ENCODE data around the gene IGLL1.
"Not testable (repeated sequence)": the region's sequence is repeated elsewhere in the genome, so short reads cannot be mapped to it uniquely, and the experiment has no call there.

GRCh38 chr22:23540837-23541236, 39.3 kb downstream of the IGLL1 start:
- TF ChIP-seq EZH2 (IDR thresholded peaks at IDR 0.05; ENCODE audit: insufficient read depth, poor library complexity, severe bottlenecking); EZH2phosphoT487 (IDR thresholded peaks at IDR 0.05; ENCODE audit: insufficient read depth, low read depth): not testable (repeated sequence)

Data from GM23248 (cell line).